ENCODE results near the gene DOCK1. TPM values are rescaled to one million over a fixed set of nuclear protein-coding genes. Genes with fewer than 3 reads are reported as not detected.
"Not testable (repeated sequence)": the region's sequence is repeated elsewhere in the genome, so short reads cannot be mapped to it uniquely, and the experiment has no call there.

DOCK1 gene
- total RNA-seq, 4 donors from 2014 or later = 4.3 to 6.0 (median 4.8) TPM

GRCh38 chr10:126914561-126914960 lies 9.3 kb downstream of the DOCK1 start:
- ATAC-seq = no peak
- Histone ChIP-seq H3K27ac (no peak overlapping the region), H3K36me3 (no peaks in the 10 kb centered on the region), H3K4me3 (no peak overlapping the region), H3K4me1 (no peaks in the 10 kb centered on the region), H3K9me3 (no peaks in the 10 kb centered on the region), H3K27me3 (no peaks in the 10 kb centered on the region)
- TF ChIP-seq POLR2A (IDR thresholded peaks at IDR 0.05) = no peak
- no peak for TF ChIP-seq CTCF (IDR thresholded peaks at IDR 0.05 in 4 of 5, conservative IDR thresholded peaks at IDR 0.05 in 1 of 5)
- intact Hi-C loops (cut with DNase I; ENCODE audit: low total_unique reads) (no loop called here), in situ Hi-C loops (cut with MboI; ENCODE audit: low sequenced_read_pairs in 4 of 4) (no loop called here)
- DNase-seq = no peak

- H3K27me3 ChIP-seq; H3K4me3 ChIP-seq; H3K27ac ChIP-seq; DNase-seq; H3K36me3 ChIP-seq; ATAC-seq; in situ Hi-C loops (cut with MboI; ENCODE audit: low sequenced_read_pairs in 4 of 4); H3K4me1 ChIP-seq; intact Hi-C loops (cut with DNase I; ENCODE audit: low total_unique reads); H3K9me3 ChIP-seq: not testable (repeated sequence)
Measured at GRCh38 chr10:126916952-126917351, 11.7 kb downstream of the DOCK1 start.

GRCh38 chr10:126917375-126917774 lies 12.1 kb downstream of the DOCK1 start:
- H3K36me3 ChIP-seq = no peaks in the 10 kb centered on the region
- TF ChIP-seq CTCF (IDR thresholded peaks at IDR 0.05 in 4 of 5, conservative IDR thresholded peaks at IDR 0.05 in 1 of 5) (no peak), POLR2A (IDR thresholded peaks at IDR 0.05) (no peak)
- DNase-seq (no peak), ATAC-seq (no peak)
- in situ Hi-C loops (cut with MboI; ENCODE audit: low sequenced_read_pairs in 4 of 4) (no loop called here), intact Hi-C loops (cut with DNase I; ENCODE audit: low total_unique reads) (no loop called here)
- no peak overlapping the region for H3K27ac ChIP-seq
- no peaks in the 10 kb centered on the region for H3K9me3 ChIP-seq
- no peak overlapping the region for H3K4me3 ChIP-seq
- no peaks in the 10 kb centered on the region for H3K4me1 ChIP-seq
- no peaks in the 10 kb centered on the region for H3K27me3 ChIP-seq

GRCh38 chr10:126917975-126918908 lies 13.0 kb downstream of the DOCK1 start:
- Histone ChIP-seq H3K27me3 (no peaks in the 10 kb centered on the region), H3K4me3 (no peak overlapping the region), H3K4me1 (no peaks in the 10 kb centered on the region), H3K27ac (peak overlapping the region in 2 of 4 donors; percentile 48 to 51), H3K36me3 (no peaks in the 10 kb centered on the region), H3K9me3 (no peaks in the 10 kb centered on the region)
- DNase-seq (no peak), ATAC-seq (no peak)
- in situ Hi-C loops (cut with MboI; ENCODE audit: low sequenced_read_pairs in 4 of 4) = no loop called here
- TF ChIP-seq POLR2A (IDR thresholded peaks at IDR 0.05) (no peak), CTCF (IDR thresholded peaks at IDR 0.05 in 4 of 5, conservative IDR thresholded peaks at IDR 0.05 in 1 of 5) (no peak)
- intact Hi-C loops (cut with DNase I; ENCODE audit: low total_unique reads) = no loop called here

GRCh38 chr10:126919426-126919825 lies 14.2 kb downstream of the DOCK1 start:
- DNase-seq = no peak
- TF ChIP-seq POLR2A (IDR thresholded peaks at IDR 0.05) (no peak), CTCF (IDR thresholded peaks at IDR 0.05 in 4 of 5, conservative IDR thresholded peaks at IDR 0.05 in 1 of 5) (no peak)

More at GRCh38 chr10:126919426-126919825, 14.2 kb downstream of the DOCK1 start:
- intact Hi-C loops (cut with DNase I; ENCODE audit: low total_unique reads) (no loop called here), in situ Hi-C loops (cut with MboI; ENCODE audit: low sequenced_read_pairs in 4 of 4) (no loop called here)
- Histone ChIP-seq H3K27me3 (no peaks in the 10 kb centered on the region), H3K4me1 (no peaks in the 10 kb centered on the region), H3K36me3 (no peaks in the 10 kb centered on the region), H3K9me3 (no peaks in the 10 kb centered on the region), H3K4me3 (no peak overlapping the region), H3K27ac (peak overlapping the region in 3 of 4 donors; percentile 43 to 51 (median 48))
- ATAC-seq = peak in 1 of 2 donors; percentile 33

Data from gastrocnemius medialis (tissue), 4 donors.